Activated naive CD4-positive, alpha-beta T cell treated with anti-CD3 and anti-CD28 coated beads, Interleukin-2, amount 50 U/mL, for 24 hours (primary cell): ENCODE data around the gene SIPA1.
"Not testable (repeated sequence)": the region's sequence is repeated elsewhere in the genome, so short reads cannot be mapped to it uniquely, and the experiment has no call there.

Experiments used
- H3K27ac Mint-ChIP-seq: one replicate; pipeline ENCODE4 v1.8.0; 2021; ENCODE audit warnings: mild to moderate bottlenecking, mixed read lengths
- H3K27me3 Mint-ChIP-seq: one replicate; pipeline ENCODE4 v1.8.0; 2021; ENCODE audit warnings: mixed read lengths
- H3K36me3 Mint-ChIP-seq: one replicate; pipeline ENCODE4 v1.8.0; 2021; ENCODE audit warnings: mixed read lengths
- H3K4me1 Mint-ChIP-seq: one replicate; pipeline ENCODE4 v1.8.0; 2021; ENCODE audit warnings: mixed read lengths
- H3K4me3 Mint-ChIP-seq: one replicate; pipeline ENCODE4 v1.8.0; 2021; ENCODE audit warnings: mild to moderate bottlenecking, mixed read lengths
- H3K9me3 Mint-ChIP-seq: one replicate; pipeline ENCODE4 v1.8.0; 2021; ENCODE audit warnings: mixed read lengths

The SIPA1 gene

GRCh38 chr11:65630215-65630614 is 7.7 kb upstream of the SIPA1 start:
- H3K4me1 Mint-ChIP-seq, result peaks cover 16% of the 10 kb centered on the region
- H3K4me3 Mint-ChIP-seq, result no peak overlapping the region
- peaks cover 5% of the 10 kb centered on the region for H3K36me3 Mint-ChIP-seq
- H3K27me3 Mint-ChIP-seq, result no peaks in the 10 kb centered on the region
- H3K9me3 Mint-ChIP-seq, result no peaks in the 10 kb centered on the region
- no peak overlapping the region for H3K27ac Mint-ChIP-seq

GRCh38 chr11:65633390-65634108 is 4.4 kb upstream of the SIPA1 start:
- Mint-ChIP-seq H3K4me1 (peaks cover 21% of the 10 kb centered on the region), H3K27ac (peak overlapping the region; percentile 76), H3K36me3 (peaks cover 4% of the 10 kb centered on the region), H3K4me3 (no peak overlapping the region), H3K9me3 (no peaks in the 10 kb centered on the region), H3K27me3 (no peaks in the 10 kb centered on the region)

- Mint-ChIP-seq H3K36me3 (peaks cover 4% of the 10 kb centered on the region), H3K4me3 (no peak overlapping the region), H3K27me3 (no peaks in the 10 kb centered on the region), H3K9me3 (no peaks in the 10 kb centered on the region), H3K4me1 (peaks cover 26% of the 10 kb centered on the region), H3K27ac (peak overlapping the region; percentile 23)
Measured at GRCh38 chr11:65634109-65634436, 3.8 kb upstream of the SIPA1 start.

GRCh38 chr11:65634440-65634839 is 3.5 kb upstream of the SIPA1 start:
- peaks cover 2% of the 10 kb centered on the region for H3K36me3 Mint-ChIP-seq
- peak overlapping the region; percentile 23 for H3K27ac Mint-ChIP-seq
- no peaks in the 10 kb centered on the region for H3K9me3 Mint-ChIP-seq

GRCh38 chr11:65634905-65635731 is 2.8 kb upstream of the SIPA1 start:
- Mint-ChIP-seq H3K4me1 (peaks cover 35% of the 10 kb centered on the region), H3K27me3 (no peaks in the 10 kb centered on the region), H3K27ac (no peak overlapping the region), H3K9me3 (no peaks in the 10 kb centered on the region), H3K4me3 (no peak overlapping the region), H3K36me3 (peaks cover 2% of the 10 kb centered on the region)

More at GRCh38 chr11:65634440-65634839, 3.5 kb upstream of the SIPA1 start:
- Mint-ChIP-seq H3K27me3 (no peaks in the 10 kb centered on the region), H3K4me3 (no peak overlapping the region), H3K4me1 (peaks cover 28% of the 10 kb centered on the region)

GRCh38 chr11:65636108-65637031 is 1.5 kb upstream of the SIPA1 start:
- H3K4me1 Mint-ChIP-seq, result peaks cover 43% of the 10 kb centered on the region

GRCh38 chr11:65637032-65637557 is 806 bp upstream of the SIPA1 start:
- Mint-ChIP-seq H3K36me3 (peaks cover 2% of the 10 kb centered on the region), H3K27ac (peak overlapping the region; percentile 76), H3K4me1 (peaks cover 51% of the 10 kb centered on the region), H3K27me3 (no peaks in the 10 kb centered on the region), H3K9me3 (no peaks in the 10 kb centered on the region), H3K4me3 (peak overlapping the region; percentile 90)

More at GRCh38 chr11:65636108-65637031, 1.5 kb upstream of the SIPA1 start:
- H3K27ac Mint-ChIP-seq, result peak overlapping the region; percentile 76
- H3K36me3 Mint-ChIP-seq, result peaks cover 2% of the 10 kb centered on the region
- H3K27me3 Mint-ChIP-seq, result no peaks in the 10 kb centered on the region
- no peaks in the 10 kb centered on the region for H3K9me3 Mint-ChIP-seq
- H3K4me3 Mint-ChIP-seq, result peak overlapping the region; percentile 58

GRCh38 chr11:65639228-65639597 is 1.3 kb downstream of the SIPA1 start:
- Mint-ChIP-seq H3K27ac (peak overlapping the region; percentile 69), H3K4me1 (peaks cover 56% of the 10 kb centered on the region), H3K4me3 (peak overlapping the region; percentile 90)
- not testable (repeated sequence) for H3K9me3 Mint-ChIP-seq, H3K27me3 Mint-ChIP-seq, H3K36me3 Mint-ChIP-seq

- H3K4me1 Mint-ChIP-seq, result peaks cover 55% of the 10 kb centered on the region
- H3K27me3 Mint-ChIP-seq, result no peaks in the 10 kb centered on the region
- H3K4me3 Mint-ChIP-seq, result peak overlapping the region; percentile 84
- peaks cover 2% of the 10 kb centered on the region for H3K36me3 Mint-ChIP-seq
- H3K9me3 Mint-ChIP-seq, result no peaks in the 10 kb centered on the region
- peak overlapping the region; percentile 82 for H3K27ac Mint-ChIP-seq
Measured at GRCh38 chr11:65639623-65640482, 2.0 kb downstream of the SIPA1 start.

- Mint-ChIP-seq H3K27me3 (no peaks in the 10 kb centered on the region), H3K9me3 (no peaks in the 10 kb centered on the region), H3K27ac (peak overlapping the region; percentile 82), H3K36me3 (no peaks in the 10 kb centered on the region), H3K4me1 (peaks cover 55% of the 10 kb centered on the region), H3K4me3 (peak overlapping the region; percentile 84)
Measured at GRCh38 chr11:65640483-65641296, 2.8 kb downstream of the SIPA1 start.

GRCh38 chr11:65641297-65642013 is 3.6 kb downstream of the SIPA1 start:
- Mint-ChIP-seq H3K4me1 (peaks cover 55% of the 10 kb centered on the region), H3K4me3 (peak overlapping the region; percentile 84), H3K27ac (peak overlapping the region; percentile 38), H3K27me3 (no peaks in the 10 kb centered on the region), H3K9me3 (no peaks in the 10 kb centered on the region), H3K36me3 (no peaks in the 10 kb centered on the region)

GRCh38 chr11:65642014-65642671 is 4.2 kb downstream of the SIPA1 start:
- peaks cover 50% of the 10 kb centered on the region for H3K4me1 Mint-ChIP-seq
- H3K4me3 Mint-ChIP-seq, result peak overlapping the region; percentile 84
- H3K27me3 Mint-ChIP-seq, result no peaks in the 10 kb centered on the region
- no peaks in the 10 kb centered on the region for H3K9me3 Mint-ChIP-seq
- peak overlapping the region; percentile 18 for H3K27ac Mint-ChIP-seq
- H3K36me3 Mint-ChIP-seq, result no peaks in the 10 kb centered on the region

- Mint-ChIP-seq H3K36me3 (no peaks in the 10 kb centered on the region), H3K4me1 (peaks cover 40% of the 10 kb centered on the region), H3K9me3 (no peaks in the 10 kb centered on the region), H3K4me3 (no peak overlapping the region), H3K27ac (peak overlapping the region; percentile 90), H3K27me3 (no peaks in the 10 kb centered on the region)
Measured at GRCh38 chr11:65643971-65644370, 6.1 kb downstream of the SIPA1 start.
